ENCODE data around the gene STPG2. TPM values are rescaled to one million over a fixed set of nuclear protein-coding genes. Genes with fewer than 3 reads are reported as not detected.

STPG2 gene
- total RNA-seq, 4 donors from 2014 or later = 0.24 to 0.56 (median 0.47) TPM; not detected in 1

DNA sequence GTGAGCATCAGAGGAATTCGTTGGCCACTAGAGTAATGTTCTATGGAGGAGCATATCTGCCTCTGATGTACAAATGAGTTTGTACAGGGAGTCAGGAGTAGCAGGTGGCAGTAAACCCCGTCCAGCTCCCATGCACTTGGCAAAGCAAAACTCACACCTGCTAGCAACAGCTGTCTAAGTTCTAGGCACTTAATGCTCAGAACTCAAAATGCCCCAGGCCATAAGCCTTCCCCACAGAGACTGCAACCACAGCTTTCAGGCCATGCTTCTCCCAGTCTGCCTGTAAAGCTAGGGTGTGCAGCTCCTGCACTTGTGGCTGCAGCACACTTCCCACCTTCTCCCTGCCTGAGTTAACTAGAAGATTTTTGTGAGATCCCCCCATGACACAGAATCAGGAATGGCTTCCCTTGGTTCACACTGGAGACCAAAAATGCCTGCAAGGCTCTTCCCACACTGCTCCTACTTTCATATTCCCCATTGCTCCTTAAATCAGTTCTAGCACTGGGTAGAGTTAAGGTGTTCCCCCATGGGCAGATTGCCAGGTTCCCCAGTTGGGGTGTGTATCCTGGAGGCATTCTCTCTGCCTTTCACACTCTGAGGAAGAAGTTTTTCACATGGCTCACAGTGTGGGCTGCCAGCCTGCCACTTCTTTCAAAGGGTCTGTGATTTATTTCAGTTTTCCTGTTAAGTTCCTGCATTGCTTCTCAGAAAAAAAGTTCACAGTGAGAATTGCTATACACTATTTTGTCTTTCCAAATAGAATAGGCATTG lies 189.9 kb downstream of the STPG2 start:
- TF ChIP-seq CTCF (IDR thresholded peaks at IDR 0.05) = no peak
- ATAC-seq (ENCODE audit: low FRiP score) (no peak), DNase-seq (ENCODE audit: low spot score) (no peak)

- TF ChIP-seq CTCF (IDR thresholded peaks at IDR 0.05) = no peak
- DNase-seq (ENCODE audit: low spot score) = no peak
- no peak for ATAC-seq (ENCODE audit: low FRiP score)
Measured at GRCh38 chr4:97952763-97953162, 190.5 kb downstream of the STPG2 start.

GRCh38 chr4:97950836-97951235 lies 192.4 kb downstream of the STPG2 start:
- DNase-seq (ENCODE audit: low spot score) (no peak), ATAC-seq (ENCODE audit: low FRiP score) (no peak)
- TF ChIP-seq CTCF (IDR thresholded peaks at IDR 0.05) = no peak

DNA sequence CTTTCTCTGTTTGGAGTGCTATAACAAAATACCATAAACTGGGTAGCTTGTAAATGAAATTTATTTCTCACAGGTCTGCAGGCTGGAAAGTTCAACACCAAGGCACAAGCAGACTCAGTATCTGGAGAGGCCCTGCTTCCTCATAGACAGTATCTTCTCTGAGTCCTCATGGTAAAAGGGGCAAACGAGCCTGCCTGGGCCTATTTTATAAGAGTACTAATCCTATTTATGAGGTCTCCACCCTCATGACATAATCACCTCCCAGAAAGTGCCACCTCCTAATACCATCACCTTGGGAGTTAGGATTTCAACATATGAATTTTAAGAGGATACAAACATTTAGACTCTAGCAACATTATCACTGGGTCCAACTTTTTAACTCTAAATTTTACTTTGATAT lies 200.3 kb downstream of the STPG2 start:
- ATAC-seq (ENCODE audit: low FRiP score) = no peak
- DNase-seq (ENCODE audit: low spot score) = no peak
- no peak for TF ChIP-seq CTCF (IDR thresholded peaks at IDR 0.05)

DNA sequence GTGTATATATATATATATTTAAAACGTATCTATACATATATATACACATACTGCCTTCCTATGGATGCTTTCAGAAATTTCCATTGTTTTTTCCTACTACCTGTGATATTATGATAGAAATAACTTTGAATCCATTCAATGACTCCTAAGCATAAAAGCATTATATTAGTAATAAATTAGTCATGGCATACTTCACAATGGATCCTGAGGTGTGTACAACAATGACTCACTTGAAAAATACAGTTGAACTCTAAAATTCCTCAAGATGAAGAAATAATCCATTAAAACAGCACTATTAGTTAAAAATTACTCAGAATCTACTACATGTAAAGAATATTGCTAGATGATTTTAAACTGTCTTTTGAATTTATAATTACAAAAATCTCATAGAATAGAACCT lies 201.1 kb downstream of the STPG2 start:
- DNase-seq (ENCODE audit: low spot score) (no peak), ATAC-seq (ENCODE audit: low FRiP score) (no peak)
- no peak for TF ChIP-seq CTCF (IDR thresholded peaks at IDR 0.05)

GRCh38 chr4:97938141-97938540 lies 205.1 kb downstream of the STPG2 start:
- TF ChIP-seq CTCF (IDR thresholded peaks at IDR 0.05) = no peak
- no peak for ATAC-seq (ENCODE audit: low FRiP score)
- DNase-seq (ENCODE audit: low spot score) = no peak

DNA sequence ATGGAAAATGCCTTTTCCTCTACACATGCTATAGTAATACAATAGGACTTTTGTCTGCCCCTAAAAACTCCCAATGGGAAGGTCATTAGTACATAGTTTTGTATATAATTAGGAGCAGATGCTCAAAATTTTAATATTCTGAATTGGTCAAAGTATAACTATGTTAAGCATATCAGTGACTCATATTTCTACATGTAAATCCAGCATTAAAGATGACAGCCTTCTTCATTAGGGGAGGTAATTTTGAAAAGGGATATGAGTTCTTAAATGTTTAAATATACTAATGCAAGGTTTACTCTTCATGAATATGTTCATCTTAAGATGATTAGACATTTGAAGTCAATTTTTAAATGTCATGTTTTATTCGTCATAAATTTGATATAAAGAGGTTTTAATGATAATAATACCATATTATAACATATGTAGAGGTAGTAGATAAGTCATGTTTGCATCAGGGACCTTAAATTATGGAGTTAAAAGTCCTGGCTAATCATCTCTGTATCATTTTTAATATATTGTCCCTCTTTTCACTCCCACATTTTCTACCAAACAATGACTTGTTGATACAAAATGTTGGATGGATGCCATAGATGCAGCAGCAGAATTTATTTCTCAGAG lies 218.8 kb downstream of the STPG2 start:
- ATAC-seq (ENCODE audit: low FRiP score) = no peak
- DNase-seq (ENCODE audit: low spot score) = no peak
- no peak for TF ChIP-seq CTCF (IDR thresholded peaks at IDR 0.05)

Data from omental fat pad (tissue), 4 donors.